Nasal cavity respiratory epithelium epithelial cell of viscerocranial mucosa (primary cell): ENCODE measurements around the gene CCL25. TPM values are rescaled to one million over a fixed set of nuclear protein-coding genes. Genes with fewer than 3 reads are reported as not detected.

Experiments used
- total RNA-seq: library from RNA; depleted of rRNA; stranded (reverse); fragments of >200 nt; gene quantifications from 2 replicates; pipeline ENCODE4 v1.2.3, GENCODE V29; 2014

CCL25 gene, protein sequence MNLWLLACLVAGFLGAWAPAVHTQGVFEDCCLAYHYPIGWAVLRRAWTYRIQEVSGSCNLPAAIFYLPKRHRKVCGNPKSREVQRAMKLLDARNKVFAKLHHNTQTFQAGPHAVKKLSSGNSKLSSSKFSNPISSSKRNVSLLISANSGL
- not detected in 2 replicates for total RNA-seq

DNA sequence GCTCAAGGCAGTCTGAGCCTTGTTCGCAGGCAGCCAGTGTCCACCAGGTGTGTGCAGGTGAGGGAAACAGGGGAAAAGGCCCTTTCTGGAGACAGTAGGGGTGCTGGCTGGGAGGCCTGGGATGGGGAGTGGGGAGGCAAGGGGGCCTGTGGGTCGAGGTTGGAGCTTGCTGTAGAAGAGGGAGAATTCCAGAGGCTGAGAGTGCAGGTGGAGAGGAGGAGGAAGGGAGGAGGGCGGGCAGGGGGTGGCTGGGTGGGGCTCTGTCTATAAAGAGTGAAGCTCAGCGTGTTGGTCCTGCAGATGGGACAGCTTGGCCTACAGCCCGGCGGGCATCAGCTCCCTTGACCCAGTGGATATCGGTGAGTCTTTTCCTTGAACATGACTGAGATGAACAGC lies at the start of gene CCL25:
Gene CCL25 (plus strand): TSS at position 297 of the 396 bp plus-strand sequence. CDS start 290 bp downstream, outside the sequence.

DNA sequence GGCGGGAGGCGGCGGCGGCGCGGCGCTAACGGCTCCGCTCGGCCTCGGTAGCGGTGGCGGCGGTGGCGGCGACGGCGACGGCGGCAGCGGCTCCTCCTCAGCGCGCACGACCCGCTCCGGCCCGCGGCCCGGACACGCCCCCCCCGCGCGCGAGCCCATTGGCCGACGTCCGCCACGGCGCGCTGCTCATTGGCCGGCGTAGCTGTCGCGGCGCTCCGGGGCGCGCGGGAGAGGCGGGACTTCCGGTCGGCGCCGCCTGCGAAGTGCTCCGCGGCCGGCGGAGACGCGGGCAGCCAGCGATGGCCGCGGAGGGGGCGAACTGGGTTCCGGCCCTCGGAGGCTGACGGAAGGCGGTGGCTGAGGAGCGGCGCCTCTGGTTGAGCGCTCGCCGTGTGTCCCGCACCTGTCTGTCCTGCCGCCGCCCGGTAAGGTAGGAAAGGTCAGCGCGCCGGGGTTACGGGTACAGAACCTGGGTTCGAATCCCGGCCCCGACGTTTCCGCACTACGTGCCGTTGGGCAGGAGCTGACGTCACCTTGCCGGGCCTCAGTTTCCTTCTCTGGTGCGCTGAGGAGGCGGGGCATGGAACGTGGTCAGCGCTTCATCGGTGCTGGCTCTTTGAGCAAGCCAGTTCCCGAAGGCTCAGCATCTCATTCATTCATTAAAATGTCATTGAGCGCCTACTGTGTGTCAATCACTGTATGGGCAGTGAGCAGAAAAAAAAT lies 46.9 kb upstream of the CCL25 start, which contains the start of gene ELAVL1:
Gene ELAVL1 (minus strand): TSS at position 108 of the 723 bp plus-strand sequence. CDS start 13,826 bp downstream, outside the sequence.

Other genes with a start within 250 kb of the CCL25 start
- gene EVI5L, start 222.5 kb upstream of the CCL25 start, total RNA-seq: 19.8 and 25.5 TPM in 2 replicates
- under 0.01 TPM in 1 of 2 replicates, not detected in the other for gene PRR36, start 178.4 kb upstream of the CCL25 start, total RNA-seq
- 18.1 and 28.7 TPM in 2 replicates for gene LRRC8E, start 164.2 kb upstream of the CCL25 start, total RNA-seq
- gene MAP2K7, start 148.9 kb upstream of the CCL25 start, total RNA-seq: 15.4 and 20.9 TPM in 2 replicates
- gene TGFBR3L, start 137.9 kb upstream of the CCL25 start, total RNA-seq: 1.6 and 5.8 TPM in 2 replicates
- gene SNAPC2, start 132.4 kb upstream of the CCL25 start, total RNA-seq: 13.3 and 13.9 TPM in 2 replicates
- 1.0 and 1.6 TPM in 2 replicates for gene CTXN1, start 126.6 kb upstream of the CCL25 start, total RNA-seq
- gene TIMM44, start 109.1 kb upstream of the CCL25 start, total RNA-seq: 85.6 and 116 TPM in 2 replicates
- gene ELAVL1, start 47.1 kb upstream of the CCL25 start, total RNA-seq: 20.2 and 72.3 TPM in 2 replicates
- gene FBN3, start 96.8 kb downstream of the CCL25 start, total RNA-seq: not detected in 2 replicates
- 5.8 and 8.1 TPM in 2 replicates for gene CERS4, start 156.6 kb downstream of the CCL25 start, total RNA-seq